A673 (cell line): ENCODE results near the gene CEP170B.

Experiments
- CTCF ChIP-seq: fragments of 300-800, 200-600 bp; sonication (generic); conservative IDR thresholded peaks from 2 replicates; pipeline ENCODE4 v1.5.1; 2017; ENCODE audit warnings: low read depth, mild to moderate bottlenecking, antibody characterized with exemption, low read length, moderate library complexity, mixed read lengths
- EZH2 ChIP-seq: fragments of 200-600 bp; sonication (generic); IDR thresholded peaks from 2 replicates; pipeline ENCODE4 v1.6.1; 2017; ENCODE audit warnings: borderline replicate concordance, low read depth, mild to moderate bottlenecking, mixed read lengths, antibody characterized with exemption, low read length; ENCODE audit not compliant: poor library complexity, severe bottlenecking

- no peak for TF ChIP-seq CTCF
- no peak for TF ChIP-seq EZH2
Measured at GRCh38 chr14:104898870-104899510, 33.9 kb downstream of the CEP170B start.
